Activated naive CD4-positive, alpha-beta T cell treated with Interleukin-2 at 50 U/mL for 16 hours (primary cell): ENCODE data around the gene VEZT.
"Not testable (repeated sequence)": the region's sequence is repeated elsewhere in the genome, so short reads cannot be mapped to it uniquely, and the experiment has no call there.

ENCODE experiments used
- DNase-seq: peaks from one replicate; pipeline ENCODE4 v3.0.0-alpha.2; 2020

Gene VEZT

GRCh38 chr12:95225645-95226212, 8.1 kb downstream of the VEZT start:
- DNase-seq, result no peak

GRCh38 chr12:95227818-95228356, 10.3 kb downstream of the VEZT start:
- no peak for DNase-seq

- no peak for DNase-seq
Observed at GRCh38 chr12:95228617-95229016, 11.0 kb downstream of the VEZT start.

GRCh38 chr12:95229636-95230035, 12.0 kb downstream of the VEZT start:
- DNase-seq, result no peak

GRCh38 chr12:95230313-95230712, 12.7 kb downstream of the VEZT start:
- no peak for DNase-seq

GRCh38 chr12:95231190-95231589, 13.6 kb downstream of the VEZT start:
- no peak for DNase-seq

GRCh38 chr12:95234187-95234586, 16.6 kb downstream of the VEZT start:
- DNase-seq, result not testable (repeated sequence)

GRCh38 chr12:95235621-95236020, 18.0 kb downstream of the VEZT start:
- not testable (repeated sequence) for DNase-seq

- no peak for DNase-seq
Observed at GRCh38 chr12:95237315-95237714, 19.7 kb downstream of the VEZT start.

- DNase-seq, result no peak
Observed at GRCh38 chr12:95238150-95238549, 20.5 kb downstream of the VEZT start.

GRCh38 chr12:95239216-95239615, 21.6 kb downstream of the VEZT start:
- DNase-seq, result no peak

GRCh38 chr12:95239835-95240234, 22.2 kb downstream of the VEZT start:
- DNase-seq, result not testable (repeated sequence)

- DNase-seq, result no peak
Observed at GRCh38 chr12:95240556-95240955, 22.9 kb downstream of the VEZT start.

- DNase-seq, result not testable (repeated sequence)
Observed at GRCh38 chr12:95241138-95241537, 23.5 kb downstream of the VEZT start.

- DNase-seq, result no peak
Observed at GRCh38 chr12:95241761-95242506, 24.3 kb downstream of the VEZT start.

GRCh38 chr12:95243497-95244183, 26.0 kb downstream of the VEZT start:
- DNase-seq, result no peak

GRCh38 chr12:95244350-95244749, 26.7 kb downstream of the VEZT start:
- no peak for DNase-seq

- no peak for DNase-seq
Observed at GRCh38 chr12:95248095-95248494, 30.5 kb downstream of the VEZT start.

- no peak for DNase-seq
Observed at GRCh38 chr12:95248604-95249360, 31.2 kb downstream of the VEZT start.

- DNase-seq, result no peak
Observed at GRCh38 chr12:95253386-95253785, 35.8 kb downstream of the VEZT start.

GRCh38 chr12:95257541-95257940, 39.9 kb downstream of the VEZT start:
- no peak for DNase-seq

GRCh38 chr12:95258151-95258550, 40.5 kb downstream of the VEZT start:
- DNase-seq, result no peak

- DNase-seq, result no peak
Observed at GRCh38 chr12:95258803-95259202, 41.2 kb downstream of the VEZT start.
